DMS 273 treated with DMSO at 0.1 percent for 48 hours (cell line): ENCODE results near the gene NUP133.

Experiments
- DNase-seq: peaks from one replicate; lab custom pipeline; 2025; lab: John Stamatoyannopoulos, UW

NUP133 gene

GRCh38 chr1:229452956-229453801 lies 55.0 kb downstream of the NUP133 start:
- peak; percentile 5 for DNase-seq

- DNase-seq, result no peak
Observed at GRCh38 chr1:229448845-229449244, 59.3 kb downstream of the NUP133 start.

DNA sequence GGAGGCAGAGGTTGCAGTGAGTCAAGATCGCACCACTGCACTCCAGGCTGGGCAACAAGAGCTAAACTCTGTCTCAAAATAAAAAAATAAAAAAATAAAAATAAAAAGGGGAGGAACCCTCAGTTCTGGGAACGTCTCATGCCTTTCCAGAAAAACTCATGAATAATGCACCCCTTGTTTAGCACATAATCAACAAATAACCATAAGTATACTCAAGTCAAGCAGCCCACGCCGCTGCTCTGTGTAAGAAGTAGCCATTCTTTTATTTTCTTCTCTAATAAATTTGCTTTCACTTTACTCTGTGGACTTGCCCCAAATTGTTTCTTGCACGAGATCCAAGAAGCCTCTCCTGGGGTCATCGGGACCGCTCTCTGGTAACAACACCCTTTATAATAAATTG lies 59.8 kb downstream of the NUP133 start:
- no peak for DNase-seq

- no peak for DNase-seq
Observed at GRCh38 chr1:229447809-229448252, 60.3 kb downstream of the NUP133 start.

DNA sequence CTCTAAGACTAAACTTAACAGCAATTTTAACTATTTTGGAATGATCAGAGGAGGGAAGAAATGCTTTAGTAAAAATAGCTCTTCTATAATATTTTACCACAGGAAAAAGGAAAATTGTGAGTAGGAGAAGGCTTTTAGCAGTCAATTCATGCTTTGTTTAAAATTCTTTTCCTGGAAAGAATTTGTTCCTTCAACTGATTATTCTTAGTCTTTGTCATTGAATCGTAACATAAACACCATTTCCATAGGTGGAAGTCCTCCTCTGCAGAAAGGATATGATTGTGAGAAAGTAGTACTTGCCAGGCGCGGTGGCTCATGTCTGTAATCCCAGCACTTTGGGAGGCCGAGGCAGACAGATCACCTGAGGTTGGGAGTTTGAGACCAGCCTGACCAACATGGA lies 62.3 kb downstream of the NUP133 start:
- no peak for DNase-seq

- DNase-seq, result no peak
Observed at GRCh38 chr1:229440851-229441537, 67.1 kb downstream of the NUP133 start.

DNA sequence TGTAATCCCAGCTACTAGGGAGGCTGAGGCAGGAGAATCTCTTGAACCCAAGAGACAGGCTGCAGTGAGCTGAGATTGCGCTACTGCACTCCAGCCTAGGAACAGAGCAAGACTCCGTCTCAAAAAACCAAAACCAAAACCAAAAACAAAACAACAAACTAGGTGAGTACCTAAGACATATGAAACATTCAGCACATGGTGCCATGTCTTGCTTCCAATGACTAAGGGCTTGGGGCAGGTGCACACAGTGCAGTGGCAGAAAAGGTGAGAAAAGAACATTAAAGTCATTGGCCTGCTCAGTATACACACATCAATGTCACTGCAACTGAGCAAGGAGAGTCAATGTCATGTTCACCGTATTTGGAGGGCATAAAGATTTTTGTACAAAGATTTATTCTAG lies 70.1 kb downstream of the NUP133 start:
- no peak for DNase-seq

GRCh38 chr1:229437443-229437842 lies 70.7 kb downstream of the NUP133 start:
- DNase-seq, result no peak

DNA sequence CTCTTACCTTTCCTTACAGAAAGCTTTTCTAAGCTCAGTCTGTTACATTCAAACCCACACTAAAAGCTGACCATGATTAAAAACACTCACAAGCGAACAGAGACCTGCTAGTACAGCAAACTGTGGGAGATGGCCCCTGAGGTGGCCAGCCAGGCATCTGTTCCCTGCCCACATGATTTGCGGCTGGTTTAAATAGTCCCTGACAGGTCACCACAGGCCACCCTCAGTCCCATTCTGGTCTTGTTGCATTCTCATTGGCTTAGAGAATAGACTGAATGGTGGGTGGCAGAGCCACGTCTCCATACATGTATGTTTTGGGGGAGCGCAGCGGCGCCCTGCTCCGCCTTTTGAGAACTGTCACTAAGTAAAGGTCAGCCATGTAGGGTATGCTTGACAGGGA lies 71.9 kb downstream of the NUP133 start:
- no peak for DNase-seq

- DNase-seq, result no peak
Observed at GRCh38 chr1:229434641-229435051, 73.5 kb downstream of the NUP133 start.

DNA sequence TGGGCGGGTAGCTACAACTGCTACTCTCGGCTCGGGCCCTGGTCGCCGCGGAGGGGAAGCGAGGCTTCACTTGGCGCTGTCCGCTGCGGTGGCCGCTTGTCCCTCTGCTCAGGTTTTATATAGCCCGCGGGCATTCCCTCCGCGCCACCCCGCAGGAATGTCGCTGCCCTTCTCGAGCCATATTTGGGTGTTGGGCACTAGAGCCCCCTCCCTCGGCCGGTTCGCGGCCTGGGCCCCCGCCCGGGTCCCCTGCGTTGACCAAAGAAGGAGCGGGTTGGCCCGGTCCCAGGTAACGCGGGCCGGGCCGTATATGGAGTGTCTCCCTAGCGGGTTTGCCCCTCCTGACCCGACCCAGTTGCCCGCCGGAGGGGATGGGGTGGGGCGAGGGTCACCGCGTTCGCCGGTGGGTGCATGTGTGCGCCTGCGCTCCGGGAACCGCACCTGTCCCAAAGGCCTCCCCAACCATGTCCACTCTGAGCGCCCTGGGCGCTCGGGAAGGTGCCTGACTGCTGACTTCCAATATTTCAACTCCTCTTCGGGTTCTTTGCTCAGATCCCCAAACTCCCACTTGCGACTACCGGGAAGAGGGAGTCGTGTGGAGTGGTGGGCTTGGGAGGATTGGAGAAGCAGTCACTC lies 74.0 kb downstream of the NUP133 start, which contains the start of gene ACTA1:
ACTA1 (minus strand) TSS at position 90 of the 636 bp plus-strand sequence. CDS start 979 bp downstream, outside the sequence.
- DNase-seq, result no peak

- DNase-seq, result no peak
Observed at GRCh38 chr1:229433364-229434004, 74.7 kb downstream of the NUP133 start.

DNA sequence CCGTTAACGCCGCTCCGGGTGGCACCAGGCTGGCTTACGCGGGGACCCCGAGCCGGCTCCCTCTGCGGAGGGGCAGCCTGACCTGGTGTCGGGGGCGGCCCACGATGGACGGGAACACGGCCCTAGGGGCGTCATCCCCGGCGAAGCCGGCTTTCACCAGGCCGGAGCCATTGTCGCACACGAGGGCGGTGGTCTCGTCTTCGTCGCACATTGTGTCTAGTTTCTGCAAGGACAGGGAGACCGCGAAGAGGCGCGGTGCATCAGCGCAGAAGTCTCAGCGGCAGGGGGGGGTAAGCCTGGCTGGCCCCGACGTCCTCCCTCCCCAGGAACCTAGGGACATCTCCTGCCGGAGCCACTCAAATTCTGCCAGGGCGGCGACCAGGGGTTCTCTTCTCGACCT lies 75.2 kb downstream of the NUP133 start:
- DNase-seq, result no peak

- DNase-seq, result no peak
Observed at GRCh38 chr1:229432116-229432461, 76.1 kb downstream of the NUP133 start.

GRCh38 chr1:229431284-229432115 lies 76.6 kb downstream of the NUP133 start:
- no peak for DNase-seq

DNA sequence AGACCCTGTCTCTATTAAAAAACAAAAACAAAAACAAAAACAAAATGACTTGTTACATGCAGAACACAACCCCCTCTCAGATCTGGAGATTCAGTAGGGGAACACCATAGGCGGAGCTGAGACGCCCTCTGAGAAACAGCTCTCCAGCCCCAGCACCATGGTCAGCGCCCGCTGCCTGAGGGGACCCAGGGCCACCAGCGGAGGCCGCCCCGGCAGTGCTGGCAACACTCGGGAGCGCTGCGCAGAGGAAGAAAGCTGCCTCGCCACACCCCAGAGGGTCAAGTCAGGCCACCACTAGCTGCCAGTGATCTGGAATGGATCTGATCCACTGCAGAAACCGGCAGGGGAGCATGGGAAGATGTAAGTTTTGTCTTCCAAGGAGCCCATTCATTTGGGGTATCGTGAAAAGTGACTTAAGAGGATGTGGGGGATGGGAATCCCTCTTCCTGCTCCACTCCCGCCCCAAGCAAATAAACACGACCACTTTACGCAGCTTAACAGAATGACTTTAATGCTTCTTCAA lies 77.3 kb downstream of the NUP133 start:
- no peak for DNase-seq

GRCh38 chr1:229428256-229428655 lies 79.9 kb downstream of the NUP133 start:
- DNase-seq, result no peak

GRCh38 chr1:229427572-229427971 lies 80.6 kb downstream of the NUP133 start:
- no peak for DNase-seq

GRCh38 chr1:229425564-229426159 lies 82.5 kb downstream of the NUP133 start:
- DNase-seq, result no peak

DNA sequence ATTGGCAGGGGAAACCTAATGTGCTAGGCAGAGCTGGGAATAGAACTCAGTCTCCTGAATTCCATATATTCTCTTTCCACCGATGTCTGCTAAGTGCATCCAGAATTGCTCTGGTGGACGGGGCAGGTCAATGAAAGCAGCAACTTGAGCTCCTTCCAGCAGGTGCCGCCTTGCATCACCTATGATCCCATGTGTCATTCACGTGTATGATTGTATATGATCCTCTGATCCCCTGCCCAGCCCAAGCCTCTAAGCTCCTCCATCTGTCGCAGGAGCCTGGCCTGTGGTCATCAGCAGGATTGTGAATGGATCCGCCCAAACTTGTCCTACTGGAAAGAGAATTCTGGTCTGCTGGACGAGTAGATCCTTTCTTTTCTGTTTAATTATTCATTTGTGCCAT lies 87.4 kb downstream of the NUP133 start:
- peak; percentile 49 for DNase-seq

- no peak for DNase-seq
Observed at GRCh38 chr1:229420224-229420623, 87.9 kb downstream of the NUP133 start.
